ENCODE data around the gene UBE3C.

The UBE3C gene

DNA sequence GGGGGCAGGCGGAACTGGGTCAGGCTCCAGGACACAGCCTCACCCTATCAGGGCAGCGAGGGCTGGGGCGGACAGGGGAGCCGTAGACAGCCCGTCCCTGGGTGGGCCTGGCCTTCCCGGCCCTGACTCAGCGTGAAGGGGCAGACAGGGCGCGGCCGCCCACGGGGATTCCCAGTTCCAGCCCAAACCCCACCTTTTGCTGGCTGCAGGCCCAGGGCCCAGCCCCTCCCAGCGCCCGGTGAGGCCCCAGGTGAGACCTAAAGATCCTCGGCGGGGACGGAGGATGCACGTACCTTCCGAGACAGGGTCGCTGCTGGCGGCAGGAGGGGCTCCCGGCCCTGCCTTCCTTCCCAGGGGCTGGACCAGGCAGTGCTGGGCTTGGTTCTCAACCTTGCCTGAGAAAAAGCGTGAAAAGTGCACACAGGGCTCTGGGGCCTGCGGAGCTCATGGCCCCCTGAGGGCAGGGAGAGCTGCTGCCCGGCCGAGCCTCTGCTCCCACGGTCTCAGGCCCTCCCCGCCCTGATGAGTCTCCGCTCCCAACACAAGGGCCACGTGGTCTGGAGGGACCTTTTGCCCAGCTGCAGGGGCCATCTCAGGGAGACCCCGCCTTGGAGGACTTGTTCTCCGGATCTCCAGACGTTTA lies 154.2 kb downstream of the UBE3C start:
- no peak for TF ChIP-seq GATA2 (IDR thresholded peaks at IDR 0.05; ENCODE audit: low read depth, low read length)
- TF ChIP-seq GATA3 (IDR thresholded peaks at IDR 0.05; ENCODE audit: low read depth, low read length) = no peak

DNA sequence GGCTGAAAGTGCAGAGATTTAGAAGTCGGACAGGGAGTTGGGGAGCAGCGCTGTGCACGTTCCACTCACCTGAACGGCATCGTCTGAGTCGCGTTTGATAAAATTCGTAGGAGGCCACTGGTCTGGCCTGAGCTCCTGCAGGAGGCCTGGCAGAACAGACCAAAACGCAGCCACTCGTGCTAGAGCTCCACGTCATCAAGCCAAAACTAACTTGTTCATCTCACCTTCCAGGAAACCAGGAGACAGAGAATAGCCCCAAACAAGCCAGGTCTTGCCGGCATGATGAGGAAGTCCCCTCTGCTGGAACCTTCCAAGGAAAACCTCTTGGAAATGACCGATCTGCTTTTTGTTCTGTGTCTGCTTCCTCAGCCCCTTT lies 154.7 kb downstream of the UBE3C start:
- TF ChIP-seq GATA3 (IDR thresholded peaks at IDR 0.05; ENCODE audit: low read depth, low read length) (no peak), GATA2 (IDR thresholded peaks at IDR 0.05; ENCODE audit: low read depth, low read length) (no peak)

DNA sequence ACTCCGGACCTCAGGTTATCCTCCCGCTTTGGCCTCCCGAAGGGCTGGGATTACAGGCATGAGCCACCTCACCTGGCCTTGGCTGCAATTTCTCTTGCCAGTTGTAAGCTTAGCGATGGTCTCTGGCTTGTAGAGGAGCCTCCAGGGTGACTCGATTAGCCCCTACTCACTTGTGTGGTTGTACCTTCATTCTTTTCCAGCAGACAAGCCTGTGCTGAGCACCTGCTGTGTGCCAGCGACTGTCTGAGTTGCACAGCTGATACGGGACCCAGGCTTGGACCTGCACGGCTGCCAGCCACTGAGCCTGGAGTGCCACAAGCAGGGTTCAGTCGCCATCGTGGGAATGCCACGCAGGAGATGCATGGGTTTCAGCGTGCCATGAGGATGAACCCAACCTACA lies 156.0 kb downstream of the UBE3C start:
- TF ChIP-seq GATA2 (IDR thresholded peaks at IDR 0.05; ENCODE audit: low read depth, low read length) (no peak), GATA3 (IDR thresholded peaks at IDR 0.05; ENCODE audit: low read depth, low read length) (no peak)

DNA sequence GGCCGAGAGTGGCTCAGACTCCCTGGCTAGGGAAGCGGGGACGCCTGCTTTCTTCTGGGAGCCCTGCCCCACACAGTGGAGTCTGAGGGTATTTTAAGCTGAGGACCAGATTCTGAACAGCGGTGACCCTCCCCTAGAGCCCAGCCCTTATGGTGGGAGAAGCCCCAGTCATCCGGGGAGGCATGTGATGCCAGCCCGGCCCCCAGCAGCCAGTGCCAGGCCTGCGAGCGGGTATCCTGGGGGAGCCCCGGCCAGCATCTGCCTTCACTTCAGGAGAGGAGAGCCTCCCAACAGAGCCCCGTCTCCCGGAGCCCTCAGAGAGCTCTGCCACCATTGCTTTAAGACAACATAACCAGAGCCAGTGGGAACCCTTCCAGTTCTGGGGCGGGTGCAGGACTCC lies 156.6 kb downstream of the UBE3C start:
- no peak for TF ChIP-seq GATA2 (IDR thresholded peaks at IDR 0.05; ENCODE audit: low read depth, low read length)

DNA sequence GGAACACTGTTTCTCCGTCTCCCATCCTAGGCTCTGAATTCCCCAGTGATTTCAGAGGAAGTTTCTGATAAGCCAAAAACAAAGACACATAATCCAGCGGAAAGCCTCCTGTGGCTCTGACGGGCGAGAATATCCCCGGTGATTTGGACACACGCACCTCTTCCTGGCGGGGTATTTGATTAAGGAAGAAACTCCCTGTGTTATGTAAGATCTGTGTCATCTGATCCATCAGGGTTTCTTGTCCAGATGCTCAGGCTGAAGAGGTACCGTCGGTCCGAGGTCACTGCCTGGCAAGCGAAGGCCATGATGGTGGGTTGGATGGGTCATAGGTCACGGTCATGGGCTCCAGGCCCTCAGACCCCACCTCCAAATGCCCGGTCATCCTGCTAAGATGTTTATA lies 158.5 kb downstream of the UBE3C start:
- TF ChIP-seq GATA2 (IDR thresholded peaks at IDR 0.05; ENCODE audit: low read depth, low read length) (no peak), GATA3 (IDR thresholded peaks at IDR 0.05; ENCODE audit: low read depth, low read length) (no peak)

DNA sequence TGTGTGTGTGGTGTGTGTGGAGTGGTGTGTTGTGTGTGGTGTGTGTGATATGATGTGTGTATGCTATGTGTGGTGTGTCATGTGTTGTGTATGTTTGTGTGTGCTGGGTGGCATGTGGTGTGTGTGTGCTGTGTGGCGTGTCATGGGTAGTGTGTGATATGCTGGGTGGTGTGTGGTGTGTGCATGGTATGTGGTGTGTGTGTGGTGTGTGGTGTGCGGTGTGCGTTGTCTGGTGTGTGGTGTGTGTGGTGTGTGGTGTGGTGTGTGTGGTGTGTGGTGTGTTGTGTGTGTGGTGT lies 160.5 kb downstream of the UBE3C start:
- TF ChIP-seq GATA3 (IDR thresholded peaks at IDR 0.05; ENCODE audit: low read depth, low read length) = no peak
- TF ChIP-seq GATA2 (IDR thresholded peaks at IDR 0.05; ENCODE audit: low read depth, low read length) = no peak

DNA sequence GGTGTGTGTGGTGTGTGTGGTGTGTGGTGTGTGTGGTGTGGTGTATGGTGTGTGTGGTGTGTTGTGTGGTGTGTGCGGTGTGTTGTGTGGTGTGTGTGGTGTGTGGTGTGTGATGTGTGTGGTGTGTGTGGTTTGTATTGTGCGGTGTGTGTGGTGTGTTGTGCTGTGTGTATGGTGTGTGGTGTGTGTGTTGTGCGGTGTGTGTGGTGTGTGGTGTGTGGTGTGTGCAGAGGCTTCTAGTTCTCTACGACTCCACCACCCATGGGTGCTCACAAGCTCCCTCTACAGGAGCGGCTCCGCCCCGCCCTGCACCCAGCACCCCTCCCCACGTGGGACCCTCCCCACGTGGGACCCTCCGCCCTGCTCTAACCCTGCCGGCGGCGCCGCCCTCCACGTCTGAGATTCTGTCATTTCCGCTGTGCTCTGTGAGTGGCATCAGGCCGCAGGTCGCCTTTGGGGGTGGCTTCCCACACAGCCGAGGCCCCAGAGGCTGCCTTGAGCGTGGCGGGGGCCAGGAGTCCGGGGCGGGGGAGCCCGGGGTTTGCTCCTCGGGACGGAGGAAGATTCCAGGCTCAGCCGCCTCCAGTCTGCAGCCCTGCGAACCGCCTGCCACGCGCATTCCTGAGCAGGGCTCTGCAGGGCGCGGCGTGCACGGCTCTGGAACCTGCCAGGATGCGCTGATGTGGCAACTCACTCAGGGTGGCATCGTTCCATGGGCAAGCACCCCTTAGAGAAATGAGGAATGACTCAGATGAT lies 161.1 kb downstream of the UBE3C start:
- TF ChIP-seq GATA2 (IDR thresholded peaks at IDR 0.05; ENCODE audit: low read depth, low read length) = no peak
- TF ChIP-seq GATA3 (IDR thresholded peaks at IDR 0.05; ENCODE audit: low read depth, low read length) = no peak

DNA sequence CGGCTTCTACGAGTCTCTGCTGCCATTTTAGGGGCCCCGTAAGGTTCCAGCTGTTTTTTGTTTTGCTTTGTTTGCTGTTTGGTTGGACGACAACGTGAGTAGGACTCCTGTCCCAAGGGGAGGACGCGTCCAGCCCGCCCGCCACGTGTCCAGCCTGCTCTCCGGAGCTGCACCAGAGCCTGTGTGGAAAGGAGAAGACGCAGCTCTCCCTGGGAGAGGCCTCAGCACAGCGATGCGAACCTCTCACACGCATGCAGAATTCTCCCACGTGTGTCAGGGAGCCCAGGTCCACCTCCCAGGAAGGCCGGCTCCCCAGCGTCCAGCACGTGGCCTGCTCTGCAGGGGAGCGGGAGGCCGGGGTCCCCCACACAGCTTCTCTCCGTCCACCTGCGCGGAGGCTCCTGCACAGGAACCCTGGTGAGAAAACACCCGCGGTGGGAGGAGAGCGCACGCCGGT lies 161.7 kb downstream of the UBE3C start:
- TF ChIP-seq GATA2 (IDR thresholded peaks at IDR 0.05; ENCODE audit: low read depth, low read length) = no peak
- TF ChIP-seq GATA3 (IDR thresholded peaks at IDR 0.05; ENCODE audit: low read depth, low read length) = no peak

DNA sequence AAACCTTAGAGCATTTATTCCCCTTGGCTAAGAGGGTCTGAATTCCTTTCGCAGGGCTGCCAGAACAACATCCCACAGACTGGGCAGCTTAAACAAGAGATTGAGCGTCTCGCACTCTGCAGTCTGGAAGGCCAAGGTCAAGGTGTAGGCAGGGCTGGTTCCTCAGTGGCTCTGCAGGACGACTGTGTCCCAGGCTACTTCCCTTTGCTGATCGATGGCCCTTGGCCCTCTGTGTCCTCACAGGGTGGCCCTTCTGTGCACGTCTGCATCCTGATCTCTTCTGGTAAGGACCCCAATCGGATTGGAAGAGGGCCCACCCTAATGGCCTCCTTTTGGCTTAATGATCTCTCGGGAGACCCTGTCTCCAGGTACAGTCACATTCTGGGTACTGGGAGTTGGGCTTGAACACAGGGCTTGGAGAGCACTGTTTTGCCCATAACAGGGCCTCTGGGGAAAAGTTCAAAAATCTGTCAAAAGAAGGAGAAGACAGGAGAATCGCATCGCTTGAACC lies 162.9 kb downstream of the UBE3C start:
- no peak for TF ChIP-seq GATA3 (IDR thresholded peaks at IDR 0.05; ENCODE audit: low read depth, low read length)
- TF ChIP-seq GATA2 (IDR thresholded peaks at IDR 0.05; ENCODE audit: low read depth, low read length) = no peak

DNA sequence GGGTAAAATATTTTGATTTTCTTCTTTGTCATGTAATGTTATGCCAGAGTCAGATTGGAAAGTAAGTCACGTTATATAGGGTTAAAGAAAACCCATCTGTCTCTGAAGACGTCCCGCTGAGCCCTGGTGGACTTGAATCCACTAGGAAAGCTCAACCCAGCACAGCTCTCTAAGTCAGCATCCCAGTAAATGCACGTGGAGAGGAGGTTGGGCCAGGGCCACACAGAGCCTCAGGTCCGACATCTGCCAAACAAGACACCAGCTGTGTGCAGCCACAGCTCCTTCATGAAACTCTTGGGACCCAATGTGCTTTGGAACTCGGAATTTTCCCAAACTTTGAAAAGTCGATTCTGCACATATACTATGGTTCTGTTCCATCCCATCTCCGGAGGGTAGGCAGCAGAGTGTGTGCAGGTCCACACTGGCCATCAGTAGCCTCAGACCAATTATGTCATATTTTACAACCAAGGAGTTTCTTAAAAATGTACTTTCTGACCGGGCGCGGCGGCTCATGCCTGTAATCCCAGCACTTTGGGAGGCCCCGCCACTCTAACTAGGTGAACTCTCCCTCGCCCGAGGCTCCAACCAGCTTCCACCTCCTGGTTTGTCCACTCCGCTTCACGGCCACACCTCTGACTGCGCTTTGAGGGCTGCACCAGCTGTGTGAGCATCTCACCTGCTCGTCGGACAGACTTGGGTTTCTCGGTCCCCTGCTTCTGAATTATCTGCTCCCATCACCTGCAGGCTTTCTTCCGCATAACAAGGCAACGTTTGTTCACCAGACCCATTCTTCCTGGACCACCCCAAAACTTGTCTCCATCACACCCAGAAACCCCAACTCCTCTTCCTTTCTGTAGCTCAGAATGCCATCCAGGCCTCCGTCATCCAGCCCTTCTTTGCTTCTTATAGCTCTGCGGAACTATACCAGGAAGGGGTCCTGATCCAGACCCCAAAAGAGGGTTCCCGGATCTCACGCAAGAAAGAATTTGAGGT lies 168.4 kb downstream of the UBE3C start:
- TF ChIP-seq GATA3 (IDR thresholded peaks at IDR 0.05; ENCODE audit: low read depth, low read length) = no peak
- TF ChIP-seq GATA2 (IDR thresholded peaks at IDR 0.05; ENCODE audit: low read depth, low read length) = no peak

DNA sequence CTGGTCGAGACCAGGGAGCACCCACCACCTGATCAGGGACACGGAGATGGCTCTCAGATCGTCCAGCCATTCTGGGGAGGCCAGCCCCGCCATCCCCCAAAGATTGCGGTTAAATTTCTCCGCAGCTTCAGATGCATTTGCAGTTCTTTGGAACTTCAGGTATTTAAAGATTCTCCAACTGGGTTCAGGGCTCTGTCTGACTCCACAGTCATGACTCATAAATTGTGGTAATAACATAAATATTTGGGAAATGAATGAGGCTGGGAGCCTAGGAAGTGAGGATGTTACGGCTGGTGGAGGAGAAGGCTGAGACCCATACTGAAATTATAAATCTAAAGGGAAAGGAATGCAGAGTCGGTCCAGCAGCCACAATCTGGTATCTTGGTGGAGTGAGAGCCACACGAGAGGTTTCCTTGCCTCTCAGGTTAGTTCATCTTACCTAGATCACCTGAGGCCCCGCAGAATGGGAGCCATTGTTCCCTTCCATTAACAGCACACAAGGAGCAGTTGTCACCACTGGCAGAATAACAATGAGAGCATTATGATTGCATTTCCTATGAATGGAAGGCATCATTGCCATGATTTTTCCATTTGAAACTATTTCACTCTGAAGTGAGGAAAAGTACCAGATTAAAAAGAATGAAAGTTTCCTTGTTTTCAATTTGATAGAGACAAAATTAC lies 171.4 kb downstream of the UBE3C start:
- TF ChIP-seq GATA2 (IDR thresholded peaks at IDR 0.05; ENCODE audit: low read depth, low read length) = no peak
- TF ChIP-seq GATA3 (IDR thresholded peaks at IDR 0.05; ENCODE audit: low read depth, low read length) = no peak

DNA sequence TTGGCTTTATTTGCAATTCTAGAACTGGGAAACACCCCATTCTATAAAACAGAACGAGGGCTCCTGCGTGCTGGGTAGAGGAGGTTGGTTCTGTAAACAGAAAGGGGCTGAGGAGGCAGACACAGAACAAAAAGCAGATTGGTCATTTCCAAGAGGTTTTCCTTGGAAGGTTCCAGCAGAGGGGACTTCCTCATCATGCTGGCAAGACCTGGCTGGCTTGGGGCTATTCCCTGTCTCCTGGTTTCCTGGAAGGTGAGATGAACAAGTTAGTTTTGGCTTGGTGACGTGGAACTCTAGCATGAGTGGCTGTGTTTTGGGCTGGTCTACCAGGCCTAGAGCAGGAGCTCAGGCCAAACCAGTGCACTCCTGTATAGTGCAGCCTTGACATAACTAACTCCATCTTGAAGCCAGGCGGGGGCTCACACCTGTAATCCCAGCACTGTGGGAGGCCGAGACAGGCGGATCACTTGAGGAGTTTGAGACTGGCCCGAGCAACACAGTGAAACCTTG lies 172.0 kb downstream of the UBE3C start:
- TF ChIP-seq GATA2 (IDR thresholded peaks at IDR 0.05; ENCODE audit: low read depth, low read length) (no peak), GATA3 (IDR thresholded peaks at IDR 0.05; ENCODE audit: low read depth, low read length) (no peak)

DNA sequence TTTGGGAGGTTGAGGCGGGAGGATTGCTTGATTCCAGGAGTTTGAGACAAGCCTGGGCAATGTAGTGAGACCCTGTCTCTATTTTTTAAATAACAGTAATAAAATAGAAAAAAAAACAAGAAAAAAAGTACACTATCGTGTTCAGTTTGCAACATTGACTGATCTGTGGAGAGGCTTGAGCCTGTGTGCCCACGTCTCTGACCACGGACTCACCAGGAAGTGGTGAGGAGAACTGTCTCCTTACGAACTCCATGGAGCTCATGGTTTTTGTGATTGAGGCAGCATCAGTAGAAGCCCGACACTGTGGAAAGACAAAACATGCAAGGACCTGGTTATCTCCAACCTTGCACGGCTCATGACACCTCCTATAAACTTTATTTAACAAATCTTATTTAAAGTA lies 174.2 kb downstream of the UBE3C start:
- no peak for TF ChIP-seq GATA2 (IDR thresholded peaks at IDR 0.05; ENCODE audit: low read depth, low read length)
- TF ChIP-seq GATA3 (IDR thresholded peaks at IDR 0.05; ENCODE audit: low read depth, low read length) = no peak

DNA sequence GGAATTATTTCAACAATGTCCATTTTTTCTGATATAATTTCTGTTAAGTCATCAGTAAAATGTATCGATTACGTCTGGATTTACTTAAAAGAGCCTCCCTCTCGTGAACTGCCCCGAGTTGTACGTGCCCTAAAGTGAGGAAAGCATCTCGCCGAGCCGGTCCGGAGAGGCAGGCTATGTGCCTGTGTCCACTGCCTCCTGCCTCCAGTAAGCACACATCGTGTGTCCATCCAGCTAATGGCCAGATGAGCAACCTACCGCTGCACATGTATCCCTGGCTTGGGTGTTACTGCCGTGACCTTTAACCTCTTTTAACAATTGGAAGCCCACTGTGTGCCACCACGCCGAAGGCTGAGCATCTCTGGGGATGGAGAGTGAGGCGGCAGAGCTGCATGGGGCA lies 174.9 kb downstream of the UBE3C start:
- TF ChIP-seq GATA2 (IDR thresholded peaks at IDR 0.05; ENCODE audit: low read depth, low read length) (no peak), GATA3 (IDR thresholded peaks at IDR 0.05; ENCODE audit: low read depth, low read length) (no peak)
